ENCODE data around the gene GLIPR1L2.
"Not testable (repeated sequence)": the region's sequence is repeated elsewhere in the genome, so short reads cannot be mapped to it uniquely, and the experiment has no call there.

GLIPR1L2 gene

DNA sequence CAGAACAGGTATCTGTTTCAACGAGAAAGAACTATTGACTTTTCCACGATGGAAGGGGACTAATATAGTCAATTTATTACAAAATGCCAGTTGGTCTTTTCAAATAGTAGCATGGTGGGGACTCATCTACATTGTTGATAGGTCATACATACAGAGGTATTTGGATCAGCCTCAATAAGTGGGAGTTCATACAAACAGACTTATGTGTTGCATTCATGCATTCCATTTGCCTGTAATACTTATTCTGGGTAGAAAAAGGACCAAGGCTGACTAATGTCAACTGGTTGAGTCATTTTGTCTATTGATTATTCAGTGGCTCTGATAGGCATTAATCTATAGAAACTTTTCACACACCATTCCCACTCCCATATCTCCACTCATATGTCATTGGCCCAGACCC lies 48.2 kb downstream of the GLIPR1L2 start:
- Mint-ChIP-seq H3K4me1 (peaks cover 6% of the 10 kb centered on the region), H3K9me3 (no peaks in the 10 kb centered on the region), H3K4me3 (no peak overlapping the region), H3K27ac (ENCODE audit: low read depth) (no peak overlapping the region), H3K36me3 (ENCODE audit: insufficient read depth) (no peaks in the 10 kb centered on the region), H3K27me3 (peaks cover 7% of the 10 kb centered on the region)
- no peak for DNase-seq (ENCODE audit: low spot score in 2 of 2)
- no peak for ATAC-seq (replicated peaks; ENCODE audit: extremely low read depth, poor library complexity, severe bottlenecking)

DNA sequence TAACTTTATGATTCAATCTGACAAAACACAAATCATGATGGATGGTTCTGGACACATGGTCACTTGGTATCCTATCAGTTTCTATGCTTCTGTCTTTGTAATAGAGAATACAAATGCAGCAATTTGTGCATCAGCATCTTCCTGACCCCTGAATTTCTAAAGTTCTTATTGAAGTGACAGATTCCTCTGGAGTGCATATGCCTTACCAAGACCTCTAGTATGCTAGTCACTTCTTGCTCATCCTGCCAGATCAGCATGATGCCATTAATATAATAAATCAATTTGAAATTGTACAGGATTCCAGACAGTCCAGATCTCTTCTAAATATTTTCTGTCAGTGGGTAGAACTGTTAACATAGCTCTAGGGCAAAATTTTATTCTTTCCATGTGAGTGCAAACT lies 49.0 kb downstream of the GLIPR1L2 start:
- DNase-seq (ENCODE audit: low spot score in 2 of 2) (no peak), ATAC-seq (replicated peaks; ENCODE audit: extremely low read depth, poor library complexity, severe bottlenecking) (no peak)
- Mint-ChIP-seq H3K9me3 (no peaks in the 10 kb centered on the region), H3K36me3 (ENCODE audit: insufficient read depth) (no peaks in the 10 kb centered on the region), H3K4me3 (no peak overlapping the region), H3K27me3 (peaks cover 7% of the 10 kb centered on the region), H3K4me1 (peaks cover 6% of the 10 kb centered on the region), H3K27ac (ENCODE audit: low read depth) (no peak overlapping the region)

DNA sequence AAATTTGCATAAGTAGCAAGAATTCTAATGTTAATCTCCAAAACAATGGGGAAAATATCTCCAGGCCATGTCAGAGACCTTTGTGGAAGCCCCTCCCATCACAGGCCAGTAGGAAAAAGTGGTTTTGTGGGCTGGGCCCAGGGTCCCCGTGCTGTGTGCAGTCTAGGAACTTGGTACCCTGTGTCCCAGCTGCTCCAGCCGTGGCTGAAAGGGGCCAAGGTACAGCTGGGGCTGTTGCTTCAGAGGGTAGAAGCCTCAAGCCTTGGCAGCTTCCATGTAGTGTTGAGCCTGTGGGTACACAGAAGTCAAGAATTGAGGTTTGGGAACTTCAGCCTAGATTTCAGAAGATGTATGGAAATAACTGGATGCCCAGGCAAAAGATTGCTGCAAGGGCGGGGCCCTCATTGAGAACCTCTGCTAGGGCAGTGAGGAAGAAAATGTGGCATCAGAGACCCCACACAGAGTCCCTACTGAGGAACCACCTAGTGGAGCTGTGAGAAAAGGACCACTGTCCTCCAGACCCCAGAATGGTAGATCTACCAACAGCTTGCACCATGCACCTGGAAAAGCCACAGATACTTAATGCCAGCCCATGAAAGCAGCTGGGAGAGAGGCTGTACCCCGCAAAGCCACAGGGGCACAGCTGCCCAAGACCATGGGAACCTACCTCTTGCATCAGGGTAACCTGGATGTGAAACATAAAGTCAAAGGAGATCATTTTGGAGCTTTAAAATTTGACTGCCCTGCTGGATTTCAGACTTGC lies 51.0 kb downstream of the GLIPR1L2 start:
- H3K27ac Mint-ChIP-seq (ENCODE audit: low read depth); H3K4me1 Mint-ChIP-seq; ATAC-seq (replicated peaks; ENCODE audit: extremely low read depth, poor library complexity, severe bottlenecking); H3K9me3 Mint-ChIP-seq; DNase-seq (ENCODE audit: low spot score in 2 of 2); H3K4me3 Mint-ChIP-seq; H3K27me3 Mint-ChIP-seq; H3K36me3 Mint-ChIP-seq (ENCODE audit: insufficient read depth): not testable (repeated sequence)

DNA sequence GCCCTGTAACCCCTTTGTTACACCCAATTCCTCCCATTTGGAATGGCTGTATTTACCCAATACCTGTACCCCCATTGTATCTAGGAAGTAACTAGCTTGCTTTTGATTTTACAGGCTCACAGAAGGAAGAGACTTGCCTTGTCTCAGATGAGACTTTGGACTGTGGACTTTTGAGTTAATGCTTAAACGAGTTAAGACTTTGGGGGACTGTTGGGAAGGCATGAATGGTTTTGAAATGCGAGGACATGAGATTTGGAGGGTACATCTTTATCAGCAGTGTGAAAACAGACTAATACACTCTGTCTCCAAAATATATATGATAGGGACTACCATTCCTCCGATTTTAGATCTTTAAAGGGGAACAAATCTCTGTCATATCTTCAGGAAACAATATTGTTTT lies 51.6 kb downstream of the GLIPR1L2 start:
- H3K27ac Mint-ChIP-seq (ENCODE audit: low read depth); H3K36me3 Mint-ChIP-seq (ENCODE audit: insufficient read depth); H3K9me3 Mint-ChIP-seq; ATAC-seq (replicated peaks; ENCODE audit: extremely low read depth, poor library complexity, severe bottlenecking); DNase-seq (ENCODE audit: low spot score in 2 of 2); H3K27me3 Mint-ChIP-seq; H3K4me1 Mint-ChIP-seq; H3K4me3 Mint-ChIP-seq: not testable (repeated sequence)

DNA sequence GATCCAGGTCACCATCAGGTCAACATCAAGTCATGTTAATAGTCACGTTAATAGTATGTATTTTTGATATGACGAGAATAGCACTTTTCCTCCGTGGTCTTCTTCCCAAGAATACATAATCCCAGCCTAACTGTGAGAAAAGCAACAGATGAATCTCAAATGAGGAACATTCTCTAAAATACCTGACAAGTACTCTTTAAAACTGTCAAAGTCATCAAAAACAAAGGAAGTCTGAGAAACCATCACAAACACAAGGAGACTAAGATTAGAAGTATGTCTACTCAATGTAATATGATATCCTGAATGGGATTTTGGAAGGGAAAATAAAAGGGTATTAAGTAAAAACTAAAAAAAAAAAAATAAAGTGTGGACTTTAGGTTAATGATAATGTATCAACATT lies 52.8 kb downstream of the GLIPR1L2 start:
- Mint-ChIP-seq H3K27me3 (peaks cover 7% of the 10 kb centered on the region), H3K9me3 (no peaks in the 10 kb centered on the region), H3K4me1 (no peaks in the 10 kb centered on the region), H3K36me3 (ENCODE audit: insufficient read depth) (no peaks in the 10 kb centered on the region), H3K4me3 (no peak overlapping the region), H3K27ac (ENCODE audit: low read depth) (no peak overlapping the region)
- ATAC-seq (replicated peaks; ENCODE audit: extremely low read depth, poor library complexity, severe bottlenecking): no peak
- no peak for DNase-seq (ENCODE audit: low spot score in 2 of 2)

DNA sequence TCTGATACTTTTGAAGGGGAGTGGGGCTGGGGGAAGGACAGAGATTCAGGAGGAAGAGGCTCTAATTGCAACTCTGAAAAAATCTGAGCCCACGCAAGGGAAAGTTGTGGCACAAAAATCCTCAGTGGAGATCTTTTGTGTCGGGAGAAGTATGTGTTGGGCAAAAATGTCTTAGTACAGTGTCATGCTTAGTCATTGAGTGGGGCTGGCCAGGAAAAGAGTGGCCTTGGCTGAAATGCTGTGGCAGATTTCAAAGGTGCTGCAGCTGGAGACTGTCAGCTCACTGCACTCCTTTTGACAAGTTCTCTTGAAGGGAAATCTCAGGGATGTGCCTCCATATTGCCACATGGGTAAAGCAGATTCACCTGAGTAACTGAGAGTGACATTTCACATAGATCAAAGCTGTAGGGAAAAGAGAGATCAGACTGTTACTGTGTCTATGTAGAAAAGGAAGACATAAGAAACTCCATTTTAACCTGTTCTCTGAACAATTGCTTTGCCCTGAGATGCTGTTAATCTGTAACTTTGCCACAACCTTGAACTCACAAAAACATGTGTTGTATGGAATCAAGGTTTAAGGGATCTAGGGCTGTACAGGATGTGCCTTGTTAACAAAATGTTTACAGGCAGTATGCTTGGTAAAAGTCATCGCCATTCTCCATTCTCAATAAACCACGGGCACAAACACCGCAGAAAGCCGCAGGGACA lies 53.7 kb downstream of the GLIPR1L2 start:
- H3K4me1 Mint-ChIP-seq: no peaks in the 10 kb centered on the region
- no peak overlapping the region for H3K4me3 Mint-ChIP-seq
- H3K9me3 Mint-ChIP-seq: no peaks in the 10 kb centered on the region
- ATAC-seq (replicated peaks; ENCODE audit: extremely low read depth, poor library complexity, severe bottlenecking) (no peak), DNase-seq (ENCODE audit: low spot score in 2 of 2) (no peak)
- no peak overlapping the region for H3K27ac Mint-ChIP-seq (ENCODE audit: low read depth)
- H3K27me3 Mint-ChIP-seq: peaks cover 7% of the 10 kb centered on the region
- no peaks in the 10 kb centered on the region for H3K36me3 Mint-ChIP-seq (ENCODE audit: insufficient read depth)

DNA sequence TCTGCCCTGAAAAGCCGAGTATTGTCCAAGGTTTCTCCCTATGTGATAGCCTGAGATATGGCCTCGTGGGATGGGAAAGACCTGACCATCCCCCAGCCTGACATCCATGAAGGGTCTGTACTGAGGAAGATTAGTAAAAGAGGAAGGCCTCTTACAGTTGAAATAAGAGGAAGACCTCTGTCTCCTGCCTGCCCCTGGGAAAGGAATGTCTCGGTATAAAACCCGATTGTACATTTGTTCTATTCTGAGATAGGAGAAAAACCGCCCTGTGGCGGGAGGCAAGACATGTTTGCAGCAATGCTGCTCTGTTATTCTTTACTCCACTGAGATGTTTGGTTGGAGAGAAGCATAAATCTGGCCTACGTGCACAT lies 54.2 kb downstream of the GLIPR1L2 start:
- not testable (repeated sequence) for H3K27ac Mint-ChIP-seq (ENCODE audit: low read depth); H3K4me3 Mint-ChIP-seq; H3K4me1 Mint-ChIP-seq; H3K9me3 Mint-ChIP-seq; H3K36me3 Mint-ChIP-seq (ENCODE audit: insufficient read depth); H3K27me3 Mint-ChIP-seq; DNase-seq (ENCODE audit: low spot score in 2 of 2); ATAC-seq (replicated peaks; ENCODE audit: extremely low read depth, poor library complexity, severe bottlenecking)

DNA sequence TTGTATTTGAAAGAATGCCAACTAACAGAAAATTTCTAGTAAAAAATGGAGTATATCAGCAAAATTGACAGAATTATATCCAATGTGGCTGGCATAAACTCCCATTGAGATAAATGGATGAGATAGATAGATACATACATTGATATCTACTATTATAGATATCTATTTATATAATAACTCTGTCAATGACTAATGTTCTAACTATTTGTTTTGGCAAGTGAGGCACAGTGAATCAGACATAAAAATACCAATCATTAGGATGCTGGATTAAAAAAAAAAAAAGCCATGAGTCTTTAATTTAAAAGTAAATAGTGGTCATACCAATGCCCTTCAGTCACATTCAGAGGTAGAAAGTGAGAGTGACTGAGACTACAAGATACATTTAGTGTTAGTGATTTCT lies 56.0 kb downstream of the GLIPR1L2 start:
- H3K4me3 Mint-ChIP-seq: no peak overlapping the region
- H3K36me3 Mint-ChIP-seq (ENCODE audit: insufficient read depth): no peaks in the 10 kb centered on the region
- ATAC-seq (replicated peaks; ENCODE audit: extremely low read depth, poor library complexity, severe bottlenecking) (no peak), DNase-seq (ENCODE audit: low spot score in 2 of 2) (no peak)
- H3K4me1 Mint-ChIP-seq: no peaks in the 10 kb centered on the region
- H3K9me3 Mint-ChIP-seq: no peaks in the 10 kb centered on the region
- H3K27me3 Mint-ChIP-seq: peaks cover 7% of the 10 kb centered on the region
- no peak overlapping the region for H3K27ac Mint-ChIP-seq (ENCODE audit: low read depth)

DNA sequence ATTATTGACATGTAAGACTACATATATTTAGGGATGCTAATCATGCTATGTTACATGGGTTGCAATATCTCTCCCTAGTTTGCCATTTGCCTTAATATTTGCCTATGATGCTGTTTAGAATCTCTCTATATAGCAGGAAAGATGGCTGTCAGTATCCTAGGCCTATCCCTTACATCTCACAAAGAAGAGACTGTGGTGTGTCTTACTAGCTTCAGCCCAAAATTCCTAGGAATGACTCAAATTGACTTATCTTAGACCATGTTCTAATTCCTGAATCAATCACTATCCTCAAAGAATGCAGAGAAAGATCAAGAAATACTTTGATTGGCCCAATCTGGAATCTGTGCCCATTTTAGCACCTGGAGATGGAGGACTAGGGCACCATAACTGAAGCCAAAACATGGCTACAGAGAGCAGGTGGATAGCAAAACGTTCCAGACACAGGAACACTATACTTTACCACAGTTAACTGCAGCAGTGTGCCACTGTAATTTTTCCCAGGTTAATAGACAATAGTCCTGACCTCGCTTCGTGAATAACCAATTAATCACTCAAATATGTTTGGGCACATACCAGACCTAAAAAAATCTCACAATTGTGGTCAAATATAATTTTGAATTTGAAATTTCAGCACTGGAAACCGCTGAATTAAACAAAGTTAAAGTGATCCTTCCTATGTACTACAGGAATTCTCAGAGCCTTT lies 57.0 kb downstream of the GLIPR1L2 start:
- H3K27me3 Mint-ChIP-seq: peaks cover 7% of the 10 kb centered on the region
- no peaks in the 10 kb centered on the region for H3K36me3 Mint-ChIP-seq (ENCODE audit: insufficient read depth)
- no peaks in the 10 kb centered on the region for H3K4me1 Mint-ChIP-seq
- no peak overlapping the region for H3K27ac Mint-ChIP-seq (ENCODE audit: low read depth)
- DNase-seq (ENCODE audit: low spot score in 2 of 2) (no peak), ATAC-seq (replicated peaks; ENCODE audit: extremely low read depth, poor library complexity, severe bottlenecking) (no peak)
- no peak overlapping the region for H3K4me3 Mint-ChIP-seq
- H3K9me3 Mint-ChIP-seq: no peaks in the 10 kb centered on the region

DNA sequence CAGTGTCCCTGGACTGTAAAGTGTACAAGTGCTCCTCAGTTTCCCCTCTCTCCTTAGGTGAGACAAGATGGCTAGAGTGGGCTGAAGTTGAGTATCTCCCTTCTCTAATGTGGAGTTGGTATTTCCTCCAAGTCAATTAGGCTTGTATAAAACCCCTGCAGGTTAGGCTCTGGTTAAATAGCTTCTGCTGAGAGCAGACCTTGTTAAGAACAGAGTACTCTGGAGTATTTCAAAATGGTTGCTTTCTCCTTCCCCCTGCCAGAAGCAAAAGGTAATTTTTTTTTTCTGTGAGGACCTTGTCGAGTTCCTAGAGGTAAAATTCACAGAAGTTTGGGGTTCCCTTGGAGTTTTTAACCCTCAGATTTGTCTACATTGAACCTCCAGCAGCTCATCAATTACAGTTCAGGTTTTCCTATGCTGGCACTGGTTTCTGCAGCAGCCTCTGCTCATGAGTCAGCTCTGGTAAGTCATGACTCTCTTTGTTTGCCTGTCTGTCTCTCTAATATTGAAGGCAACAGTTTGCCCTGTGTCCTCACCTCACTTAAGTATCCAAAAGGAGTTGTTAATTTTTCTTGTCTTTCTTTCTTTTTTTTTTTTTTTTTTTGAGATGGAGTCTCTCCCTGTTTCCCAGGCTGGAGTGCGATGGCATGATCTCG lies 61.9 kb downstream of the GLIPR1L2 start:
- DNase-seq (ENCODE audit: low spot score in 2 of 2): no peak
- Mint-ChIP-seq H3K4me3 (no peak overlapping the region), H3K27ac (ENCODE audit: low read depth) (no peak overlapping the region), H3K36me3 (ENCODE audit: insufficient read depth) (no peaks in the 10 kb centered on the region), H3K4me1 (peaks cover 24% of the 10 kb centered on the region), H3K9me3 (no peaks in the 10 kb centered on the region), H3K27me3 (no peaks in the 10 kb centered on the region)
- no peak for ATAC-seq (replicated peaks; ENCODE audit: extremely low read depth, poor library complexity, severe bottlenecking)

DNA sequence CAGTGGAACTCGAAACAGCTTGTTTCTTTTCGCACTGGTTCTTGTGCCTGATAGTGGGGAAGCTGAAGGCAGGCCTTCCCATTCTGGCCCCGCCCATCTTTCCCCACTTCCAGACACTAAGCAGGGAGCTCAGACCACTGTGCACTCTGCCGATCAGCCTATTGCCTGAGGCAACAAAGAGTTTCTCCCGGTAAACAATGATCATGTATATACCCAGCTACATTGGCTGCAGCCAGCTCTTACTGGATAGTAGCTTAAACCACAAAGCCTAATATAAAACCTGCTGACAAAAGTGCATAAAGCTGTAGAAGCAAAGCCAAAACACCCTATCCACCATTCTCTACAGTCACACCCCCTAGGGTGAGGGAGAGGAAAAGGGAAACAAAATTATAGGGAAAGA lies 65.0 kb downstream of the GLIPR1L2 start:
- Mint-ChIP-seq H3K27ac (ENCODE audit: low read depth) (no peak overlapping the region), H3K27me3 (no peaks in the 10 kb centered on the region), H3K4me3 (no peak overlapping the region), H3K4me1 (peaks cover 52% of the 10 kb centered on the region), H3K9me3 (no peaks in the 10 kb centered on the region), H3K36me3 (ENCODE audit: insufficient read depth) (no peaks in the 10 kb centered on the region)
- DNase-seq (ENCODE audit: low spot score in 2 of 2) (no peak), ATAC-seq (replicated peaks; ENCODE audit: extremely low read depth, poor library complexity, severe bottlenecking) (no peak)

DNA sequence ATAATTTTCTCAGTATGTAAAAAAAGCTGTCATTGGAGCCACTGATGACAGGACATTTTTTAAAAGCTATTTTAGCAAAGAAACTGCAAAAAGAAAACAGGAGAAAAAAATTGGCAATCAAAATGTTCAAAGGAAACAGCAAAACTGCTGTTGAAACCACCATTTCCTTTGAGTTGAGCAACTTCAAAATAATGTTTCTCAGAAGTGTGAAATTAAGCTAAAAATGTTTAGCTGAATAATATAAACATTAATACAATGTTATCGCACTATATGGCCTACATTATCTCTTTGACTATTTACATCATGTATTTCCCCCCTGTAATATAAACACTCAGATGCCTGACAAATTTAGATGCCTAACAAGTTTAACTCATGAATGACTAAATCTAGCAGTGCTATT lies 66.3 kb downstream of the GLIPR1L2 start:
- peaks cover 53% of the 10 kb centered on the region for H3K4me1 Mint-ChIP-seq
- ATAC-seq (replicated peaks; ENCODE audit: extremely low read depth, poor library complexity, severe bottlenecking): peak; percentile 90
- no peaks in the 10 kb centered on the region for H3K27me3 Mint-ChIP-seq
- no peaks in the 10 kb centered on the region for H3K36me3 Mint-ChIP-seq (ENCODE audit: insufficient read depth)
- H3K9me3 Mint-ChIP-seq: no peaks in the 10 kb centered on the region
- no peak for DNase-seq (ENCODE audit: low spot score in 2 of 2)
- no peak overlapping the region for H3K4me3 Mint-ChIP-seq
- H3K27ac Mint-ChIP-seq (ENCODE audit: low read depth): peak overlapping the region; percentile 89
